ENCODE measurements around the gene MED14. TPM values are rescaled to one million over a fixed set of nuclear protein-coding genes. Genes with fewer than 3 reads are reported as not detected.

Gene MED14
- total and polyA plus RNA-seq, 10 of the 15 experiments (the other 5 are each of a cell fraction or from before 2014, with no cell fraction given): 8.8 to 99.4 (median 29.4) TPM

DNA sequence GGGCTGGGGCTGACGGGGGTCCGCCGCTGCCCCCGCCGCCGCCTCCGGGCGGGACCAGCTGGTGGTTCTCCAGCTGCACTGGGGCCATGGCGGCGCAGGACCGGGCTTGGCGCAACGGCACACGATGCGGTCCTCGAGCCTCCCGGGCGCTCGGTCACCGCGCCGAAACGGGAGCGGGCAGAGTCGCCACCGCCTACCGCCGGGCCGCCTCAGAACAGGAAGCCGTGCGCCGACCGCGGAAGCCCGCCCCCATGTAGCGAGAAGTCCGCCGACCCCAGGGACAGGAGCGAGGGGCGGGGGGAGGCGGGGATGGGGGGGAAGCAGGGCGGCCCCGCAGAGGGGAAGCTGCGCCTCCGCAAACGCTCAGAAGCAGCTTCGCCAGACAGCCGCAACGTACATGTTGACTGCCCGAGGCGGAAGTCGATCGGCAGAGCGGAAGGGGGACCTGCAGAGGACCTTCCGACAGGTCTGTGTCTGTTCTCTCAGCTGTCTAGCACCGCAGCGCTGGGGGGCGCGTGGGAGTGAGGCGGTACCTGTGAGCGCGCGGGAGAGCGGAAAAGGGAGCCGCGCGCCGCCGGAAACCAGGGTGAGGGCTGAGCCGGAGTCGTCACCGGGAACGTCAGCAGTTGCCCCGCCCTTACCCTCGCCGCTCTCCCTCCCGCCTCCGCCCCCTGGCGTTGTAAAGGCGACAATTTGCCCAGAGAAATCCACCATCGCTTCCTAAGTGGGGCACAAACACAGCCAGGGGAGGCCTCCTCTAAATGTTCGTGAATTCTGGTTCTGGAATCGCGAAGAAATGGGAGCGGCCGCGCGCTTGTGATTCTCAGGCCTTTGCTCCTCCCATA, at the start of gene MED14 (continued):
- TF ChIP-seq GATAD2B (conservative IDR thresholded peaks at IDR 0.05; ENCODE audit: low read depth): peak; percentile 68; the same call in 1 of the 2 replicates
- TF ChIP-seq, protein P1, sequence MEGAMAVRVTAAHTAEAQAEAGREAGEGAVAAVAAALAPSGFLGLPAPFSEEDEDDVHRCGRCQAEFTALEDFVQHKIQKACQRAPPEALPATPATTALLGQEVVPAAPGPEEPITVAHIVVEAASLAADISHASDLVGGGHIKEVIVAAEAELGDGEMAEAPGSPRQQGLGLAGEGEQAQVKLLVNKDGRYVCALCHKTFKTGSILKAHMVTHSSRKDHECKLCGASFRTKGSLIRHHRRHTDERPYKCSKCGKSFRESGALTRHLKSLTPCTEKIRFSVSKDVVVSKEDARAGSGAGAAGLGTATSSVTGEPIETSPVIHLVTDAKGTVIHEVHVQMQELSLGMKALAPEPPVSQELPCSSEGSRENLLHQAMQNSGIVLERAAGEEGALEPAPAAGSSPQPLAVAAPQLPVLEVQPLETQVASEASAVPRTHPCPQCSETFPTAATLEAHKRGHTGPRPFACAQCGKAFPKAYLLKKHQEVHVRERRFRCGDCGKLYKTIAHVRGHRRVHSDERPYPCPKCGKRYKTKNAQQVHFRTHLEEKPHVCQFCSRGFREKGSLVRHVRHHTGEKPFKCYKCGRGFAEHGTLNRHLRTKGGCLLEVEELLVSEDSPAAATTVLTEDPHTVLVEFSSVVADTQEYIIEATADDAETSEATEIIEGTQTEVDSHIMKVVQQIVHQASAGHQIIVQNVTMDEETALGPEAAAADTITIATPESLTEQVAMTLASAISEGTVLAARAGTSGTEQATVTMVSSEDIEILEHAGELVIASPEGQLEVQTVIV (IDR thresholded peaks at IDR 0.05; ENCODE audit: borderline replicate concordance, partially characterized antibody): no peak
- TF ChIP-seq BHLHE40 (IDR thresholded peaks at IDR 0.05; ENCODE audit: borderline replicate concordance in 1 of 2, low read depth in 2 of 2, low read length in 1 of 2): peak in 1 of 2 experiments; percentile 42; a peak in 2 of 4 replicates
- TF ChIP-seq NR2C2 (IDR thresholded peaks at IDR 0.05; ENCODE audit: borderline replicate concordance, control insufficient read depth, insufficient read length, low read depth): no peak
- no peak for TF ChIP-seq BRCA1 (IDR thresholded peaks at IDR 0.05; ENCODE audit: low read depth, low read length)
- no peak for TF ChIP-seq BCL3 (IDR thresholded peaks at IDR 0.05; ENCODE audit: borderline replicate concordance, insufficient read depth, low read depth, low read length, poor library complexity, severe bottlenecking)
- TF ChIP-seq SP1 (IDR thresholded peaks at IDR 0.05; ENCODE audit: low read depth, low read length): peak; percentile 23
- TF ChIP-seq SREBF1 (IDR thresholded peaks at IDR 0.05; ENCODE audit: low read length): no peak
- TF ChIP-seq STAT3 (IDR thresholded peaks at IDR 0.05; ENCODE audit: low read depth, low read length): no peak
- TF ChIP-seq ZSCAN29 (IDR thresholded peaks at IDR 0.05): no peak
- peak; percentile 40 for TF ChIP-seq RUNX3 (IDR thresholded peaks at IDR 0.05; ENCODE audit: low read length)
- peak; percentile 48; the same call in 1 of the 2 replicates for TF ChIP-seq PAX5 (IDR thresholded peaks at IDR 0.05; ENCODE audit: borderline replicate concordance, low read depth, low read length)
- no peak for TF ChIP-seq STAT1 (conservative IDR thresholded peaks at IDR 0.05)
- TF ChIP-seq HDAC6 (IDR thresholded peaks at IDR 0.05; ENCODE audit: unreplicated experiment): no peak
- TF ChIP-seq JUNB (IDR thresholded peaks at IDR 0.05): no peak
- no peak for TF ChIP-seq TBL1XR1 (IDR thresholded peaks at IDR 0.05; ENCODE audit: low read depth, low read length)
- TF ChIP-seq RAD51 (IDR thresholded peaks at IDR 0.05): no peak
- TF ChIP-seq YBX1 (IDR thresholded peaks at IDR 0.05): no peak
- no peak for TF ChIP-seq FOS (IDR thresholded peaks at IDR 0.05; ENCODE audit: borderline replicate concordance, extremely low read depth, insufficient read length)
- TF ChIP-seq WRNIP1 (IDR thresholded peaks at IDR 0.05; ENCODE audit: borderline replicate concordance, low read depth, low read length): no peak
- peak; percentile 93 for TF ChIP-seq POLR2A (IDR thresholded peaks at IDR 0.05; ENCODE audit: low read depth, low read length)
- no peak for TF ChIP-seq RELB (IDR thresholded peaks at IDR 0.05; ENCODE audit: low read depth)
- no peak for TF ChIP-seq CHD2 (IDR thresholded peaks at IDR 0.05; ENCODE audit: borderline replicate concordance, low read depth, low read length)
- no peak for TF ChIP-seq SREBF2 (IDR thresholded peaks at IDR 0.05; ENCODE audit: low read length)
- 0 out of 2 replicates have a peak, but pooled peaks have one; percentile 59 for TF ChIP-seq TCF3 (IDR thresholded peaks at IDR 0.05; ENCODE audit: borderline replicate concordance, insufficient read depth, low read depth, low read length)
- TF ChIP-seq IRF4 (IDR thresholded peaks at IDR 0.05; ENCODE audit: low read depth, low read length): 0 out of 2 replicates have a peak, but pooled peaks have one; percentile 40
- peak in 1 of 2 experiments; percentile 54; a peak in 2 of 4 replicates for TF ChIP-seq IKZF2 (IDR thresholded peaks at IDR 0.05)

Measured in GM12878 (cell line).